ENCODE measurements around the gene MAU2.

The MAU2 gene

GRCh38 chr19:19308373-19308772 lies 12.3 kb upstream of the MAU2 start:
- DNase-seq, result no peak

GRCh38 chr19:19315444-19315843 lies 5.2 kb upstream of the MAU2 start:
- no peak for DNase-seq

- no peak for DNase-seq
Observed at GRCh38 chr19:19316082-19316481, 4.5 kb upstream of the MAU2 start.

DNA sequence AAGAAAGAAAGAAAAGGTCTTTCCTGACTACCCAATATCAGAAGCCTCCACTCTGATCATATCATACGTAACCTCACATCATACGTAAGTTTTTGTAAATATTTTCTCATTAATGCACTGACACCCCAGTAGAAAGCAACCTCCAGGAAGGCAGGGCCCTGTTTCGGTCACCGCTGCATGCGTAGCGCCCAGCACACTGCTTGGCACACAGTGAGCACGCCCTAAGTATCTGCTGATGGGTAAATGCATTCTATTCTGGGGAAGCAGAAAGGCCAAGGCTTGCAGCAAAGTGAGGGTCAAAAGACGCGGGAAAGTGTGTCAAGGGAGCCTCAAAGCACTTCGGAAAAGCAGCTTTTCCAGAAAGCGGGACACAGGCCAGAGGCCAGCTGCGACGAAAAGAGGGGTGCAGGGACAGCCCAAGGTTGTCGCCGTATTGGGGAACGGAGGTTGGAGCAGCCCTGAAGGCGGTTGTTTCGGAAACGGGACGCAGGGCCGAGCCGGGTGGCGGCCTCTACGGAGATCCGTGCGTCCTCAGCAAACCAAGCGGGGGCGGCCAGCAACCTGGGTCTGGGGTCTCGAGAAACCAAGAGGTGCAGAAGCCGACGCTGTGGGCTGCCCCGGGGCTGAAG lies 783 bp upstream of the MAU2 start:
- peak; percentile 3 to 40 (median 19) for DNase-seq

GRCh38 chr19:19321141-19321577 lies 530 bp downstream of the MAU2 start:
- peak; percentile 60 to 72 (median 62) for DNase-seq

DNA sequence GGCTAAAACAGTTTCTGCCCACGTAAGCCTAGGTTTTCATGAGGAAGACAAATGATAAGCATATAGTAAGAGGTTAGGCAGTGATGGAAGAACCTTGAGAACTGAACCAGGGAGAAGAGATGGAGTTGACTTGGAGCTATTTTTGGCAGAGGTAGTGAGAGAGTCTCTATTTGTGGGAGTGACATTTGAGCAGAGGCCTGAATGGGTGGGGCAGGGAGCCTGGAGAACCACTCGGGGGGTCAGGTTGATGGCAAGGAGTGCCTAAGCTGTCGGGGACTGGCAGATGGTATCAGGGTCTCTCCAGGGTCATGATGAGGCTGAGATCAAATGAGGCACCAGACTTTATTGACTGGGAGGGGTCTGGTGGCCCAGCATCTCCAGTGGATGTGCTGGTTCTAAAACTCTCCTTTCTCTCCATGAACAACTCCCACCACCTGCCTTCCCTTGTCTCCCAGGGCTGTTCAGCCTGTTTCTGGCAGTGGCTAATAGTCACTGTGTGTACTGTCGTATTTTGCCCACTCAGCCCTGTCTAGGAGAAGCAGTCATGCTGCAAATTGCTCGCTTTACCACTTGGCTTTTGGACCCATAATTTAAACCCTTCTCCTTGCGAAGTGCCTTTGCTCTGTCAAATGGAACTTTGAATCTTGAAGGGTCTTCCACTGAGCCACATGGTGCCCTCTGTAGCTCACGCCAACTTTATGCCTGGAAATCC lies 3.6 kb downstream of the MAU2 start:
- no peak for DNase-seq

DNA sequence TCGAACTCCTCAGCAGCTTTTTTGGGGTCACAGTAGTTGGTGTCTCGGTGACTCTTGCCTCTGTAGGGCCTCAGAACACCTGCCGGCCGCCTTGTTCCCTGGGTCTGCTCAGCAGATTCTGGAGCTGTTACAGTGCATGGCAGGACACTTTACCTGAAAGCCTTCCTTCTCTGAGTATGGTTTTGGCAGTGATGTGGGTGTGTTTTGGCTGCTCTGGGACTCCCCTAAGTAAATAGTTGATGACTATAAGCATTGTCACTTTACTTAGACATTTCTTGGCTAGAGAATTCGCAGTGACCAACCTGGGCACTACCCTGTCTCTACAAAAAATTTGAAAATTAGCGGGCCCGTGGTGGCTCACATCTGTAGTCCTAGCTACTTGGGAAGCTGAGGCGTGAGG lies 7.0 kb downstream of the MAU2 start:
- DNase-seq, result no peak

DNA sequence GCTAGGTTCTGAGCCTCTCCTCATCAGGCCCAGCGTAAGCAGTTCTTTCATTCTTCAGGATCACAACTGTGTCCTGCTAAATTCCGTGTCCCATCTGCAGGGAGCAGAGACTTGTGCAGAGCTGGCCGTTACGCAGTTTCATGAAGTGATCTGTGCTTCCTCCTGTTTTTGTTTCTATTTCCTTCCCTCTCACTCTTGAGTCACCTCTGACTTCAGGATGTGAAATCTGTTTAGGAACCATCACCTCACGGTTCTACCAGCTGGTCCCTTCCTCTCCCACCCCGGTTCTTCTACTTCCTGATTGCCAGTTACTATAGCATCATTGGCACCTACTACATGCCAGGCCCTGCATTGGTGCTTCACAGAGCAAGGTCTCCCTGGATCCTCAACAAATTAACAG lies 8.5 kb downstream of the MAU2 start:
- peak; percentile 37 to 68 (median 54) for DNase-seq

GRCh38 chr19:19334063-19334988 lies 13.7 kb downstream of the MAU2 start:
- DNase-seq, result no peak

- DNase-seq, result no peak
Observed at GRCh38 chr19:19334989-19335344, 14.3 kb downstream of the MAU2 start.

DNA sequence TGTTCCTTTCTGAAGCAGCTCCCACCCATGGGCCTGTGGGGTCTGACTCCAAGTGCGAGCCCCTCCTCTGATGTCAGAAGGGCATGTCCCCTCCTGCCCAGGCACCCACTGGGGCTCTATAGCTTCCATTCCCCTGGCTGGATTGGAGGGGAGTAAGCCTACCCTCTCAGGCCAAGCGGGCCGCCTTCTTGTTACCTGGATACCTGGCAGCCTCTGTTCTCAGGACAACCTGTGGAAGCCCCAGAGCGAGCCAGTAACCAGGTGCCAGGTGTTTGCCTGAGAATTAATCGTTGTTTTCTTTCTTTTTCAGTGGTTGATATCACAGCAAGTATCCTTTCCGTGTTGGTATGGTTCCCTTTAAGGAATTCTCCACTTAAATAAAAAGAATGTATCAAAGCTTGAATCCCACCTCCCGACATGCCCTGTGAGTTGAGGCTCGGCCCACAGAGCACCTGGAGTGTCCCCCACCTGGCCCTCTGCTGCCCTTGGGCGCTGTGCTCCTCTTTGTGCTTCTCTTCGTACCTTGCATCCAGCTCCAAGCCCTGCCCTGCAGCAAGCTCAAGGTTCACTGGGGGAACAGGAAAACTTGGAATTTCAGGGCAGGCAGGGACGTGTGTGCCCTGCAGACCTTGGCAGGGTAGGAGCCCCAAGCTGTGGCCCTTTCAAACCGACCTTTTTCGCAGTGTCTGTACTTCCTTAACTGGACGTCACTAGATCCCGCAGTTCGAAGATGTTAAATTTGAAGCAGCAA lies 15.0 kb downstream of the MAU2 start:
- DNase-seq, result no peak

DNA sequence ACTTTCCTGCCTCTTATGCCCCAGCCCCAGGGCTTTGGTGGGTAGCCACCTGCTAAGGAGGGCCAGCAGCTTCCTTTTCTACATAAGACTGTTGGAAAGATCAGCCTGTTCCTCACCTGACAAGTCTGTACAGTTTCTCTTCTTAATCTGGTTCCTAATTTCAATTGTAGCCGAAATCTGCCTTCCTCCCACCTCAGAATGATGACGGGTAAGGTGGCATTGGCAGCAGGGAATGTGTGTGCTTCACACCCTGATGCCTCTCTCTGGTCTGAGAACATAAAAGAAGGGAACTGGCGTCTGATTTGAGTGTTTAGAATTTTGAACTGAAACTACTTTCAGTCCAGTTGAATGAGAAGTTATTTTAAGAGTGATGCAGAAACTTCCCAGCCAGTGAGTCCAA lies 16.0 kb downstream of the MAU2 start:
- no peak for DNase-seq

DNA sequence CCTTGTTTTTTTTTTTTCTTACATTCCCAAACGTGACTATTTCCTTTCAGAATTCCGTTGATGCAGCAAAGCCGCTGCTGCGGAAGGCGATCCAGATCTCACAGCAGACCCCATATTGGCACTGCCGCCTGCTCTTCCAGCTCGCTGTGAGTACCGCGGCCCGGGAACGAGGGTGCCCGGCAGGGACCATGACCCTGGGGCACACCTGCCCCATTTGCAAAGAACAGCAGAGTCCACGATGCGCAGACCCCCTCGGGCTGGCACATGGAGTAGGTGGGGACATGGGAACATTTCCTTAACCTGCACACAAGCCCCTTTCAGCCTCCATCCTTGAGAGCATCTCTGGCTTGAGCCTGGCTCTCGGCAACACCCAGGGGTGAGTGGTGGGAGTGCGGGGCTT lies 16.5 kb downstream of the MAU2 start:
- DNase-seq, result no peak

DNA sequence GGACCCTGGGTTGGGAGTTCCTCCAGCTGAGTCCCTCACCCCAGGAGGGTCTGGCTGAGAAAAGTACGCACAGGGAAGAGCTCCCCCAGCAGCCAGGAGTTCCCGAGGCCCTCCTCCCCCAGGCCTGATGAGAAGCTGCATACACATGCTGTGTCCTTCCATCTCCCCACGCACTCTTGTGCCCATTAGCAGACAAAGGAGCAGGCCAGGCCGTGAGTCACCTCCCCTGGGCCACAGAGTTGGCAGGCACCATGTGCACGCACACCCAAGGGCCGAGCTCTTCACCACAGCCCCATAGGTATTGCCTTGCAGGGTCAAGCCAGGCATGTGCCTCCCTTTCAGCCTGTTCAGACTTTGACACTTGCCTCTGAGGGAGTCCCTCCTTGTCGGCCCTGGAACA lies 17.5 kb downstream of the MAU2 start:
- no peak for DNase-seq

GRCh38 chr19:19341026-19341425 lies 20.4 kb downstream of the MAU2 start:
- no peak for DNase-seq

DNA sequence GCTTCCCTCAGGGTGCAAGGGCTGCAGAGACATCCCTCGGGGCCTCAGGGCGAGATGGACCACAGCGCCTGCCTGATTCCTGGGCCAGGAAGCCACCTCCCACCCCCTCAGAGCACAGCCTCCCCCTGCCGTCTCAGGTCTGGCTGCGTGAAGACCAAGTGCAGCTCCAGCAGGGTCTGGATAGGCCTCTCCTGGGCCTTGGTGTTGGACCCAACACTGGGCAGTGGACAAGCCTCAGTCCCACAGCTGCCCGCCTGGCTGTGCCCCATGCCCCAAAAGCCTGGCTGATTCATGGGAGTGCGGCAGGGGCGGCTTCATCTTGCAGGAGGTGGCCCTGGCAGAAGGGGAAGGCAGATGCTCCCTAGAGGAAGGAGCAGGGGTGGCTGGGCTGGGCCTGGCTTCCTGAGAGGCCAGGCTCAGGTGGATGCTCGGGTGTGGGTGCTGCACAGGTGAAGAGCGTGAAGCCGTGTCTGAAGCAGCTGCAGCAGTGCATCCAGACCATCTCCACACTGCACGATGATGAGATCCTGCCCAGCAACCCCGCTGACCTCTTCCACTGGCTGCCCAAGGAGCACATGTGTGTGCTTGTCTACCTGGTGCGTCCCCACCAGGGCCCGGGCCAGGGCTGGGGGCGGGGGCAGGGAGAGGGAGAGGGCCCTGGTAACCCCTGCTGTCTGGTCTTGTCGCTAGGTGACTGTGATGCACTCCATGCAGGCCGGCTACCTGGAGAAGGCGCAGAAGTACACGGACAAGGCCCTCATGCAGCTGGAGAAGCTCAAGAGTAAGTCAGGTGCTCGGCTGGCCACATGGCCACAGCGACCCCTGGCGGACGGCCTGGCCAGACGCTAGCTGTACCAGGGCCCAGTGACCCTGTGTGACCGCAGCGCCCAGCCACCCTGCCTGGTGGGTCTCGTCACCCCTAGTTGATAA lies 21.7 kb downstream of the MAU2 start:
- DNase-seq, result peak in 2 of 4 experiments; percentile 30 to 37

GRCh38 chr19:19343016-19343362 lies 22.4 kb downstream of the MAU2 start:
- no peak for DNase-seq

- no peak for DNase-seq
Observed at GRCh38 chr19:19343762-19344161, 23.1 kb downstream of the MAU2 start.

- DNase-seq, result no peak
Observed at GRCh38 chr19:19345232-19345631, 24.6 kb downstream of the MAU2 start.

GRCh38 chr19:19345970-19346369 lies 25.3 kb downstream of the MAU2 start:
- DNase-seq, result no peak

GRCh38 chr19:19347401-19348110 lies 26.9 kb downstream of the MAU2 start:
- DNase-seq, result no peak

Data from suppressor macrophage (primary cell).